Right ventricle myocardium inferior (tissue), 1 donor: ENCODE data around the gene GLT6D1. TPM values are rescaled to one million over a fixed set of nuclear protein-coding genes. Genes with fewer than 3 reads are reported as not detected.

ENCODE experiments used
- ATAC-seq: fragments of 200-7000 bp; cut with Tn5 transposase; one replicate; pipeline ENCODE4 v1.9.1; 2020; ENCODE audit warnings: mild to moderate bottlenecking, moderate library complexity
- DNase-seq: peaks from one replicate; pipeline ENCODE4 v3.0.0; 2021; ENCODE audit errors: missing footprints
- intact Hi-C: fragments of 100-400 bp; cut with DNase I; formaldehyde crosslinking; loops from one replicate; pipeline ENCODE4 v1.11.0; 2022
- total RNA-seq: library from RNA; stranded (reverse); fragmentation: NEBNext Ultra II Directional; extraction: Animal tissue kit (Norgen Biotek cat#: 25700); gene quantifications from one replicate; pipeline ENCODE4 v1.2.1, GENCODE V29; 2021
- donor health status: DM: no; HTN: yes; CAD: no; lungs with severe emphysema.

GLT6D1 gene
- total RNA-seq, 1 donor from 2014 or later = not detected

- ATAC-seq (no peak), DNase-seq (no peak)
- intact Hi-C loops = no loop called here
Measured at GRCh38 chr9:135612437-135612836, 26.9 kb downstream of the GLT6D1 start.

- no peak for DNase-seq
- intact Hi-C loops = no loop called here
- ATAC-seq = no peak
Measured at GRCh38 chr9:135611875-135612209, 27.5 kb downstream of the GLT6D1 start.

DNA sequence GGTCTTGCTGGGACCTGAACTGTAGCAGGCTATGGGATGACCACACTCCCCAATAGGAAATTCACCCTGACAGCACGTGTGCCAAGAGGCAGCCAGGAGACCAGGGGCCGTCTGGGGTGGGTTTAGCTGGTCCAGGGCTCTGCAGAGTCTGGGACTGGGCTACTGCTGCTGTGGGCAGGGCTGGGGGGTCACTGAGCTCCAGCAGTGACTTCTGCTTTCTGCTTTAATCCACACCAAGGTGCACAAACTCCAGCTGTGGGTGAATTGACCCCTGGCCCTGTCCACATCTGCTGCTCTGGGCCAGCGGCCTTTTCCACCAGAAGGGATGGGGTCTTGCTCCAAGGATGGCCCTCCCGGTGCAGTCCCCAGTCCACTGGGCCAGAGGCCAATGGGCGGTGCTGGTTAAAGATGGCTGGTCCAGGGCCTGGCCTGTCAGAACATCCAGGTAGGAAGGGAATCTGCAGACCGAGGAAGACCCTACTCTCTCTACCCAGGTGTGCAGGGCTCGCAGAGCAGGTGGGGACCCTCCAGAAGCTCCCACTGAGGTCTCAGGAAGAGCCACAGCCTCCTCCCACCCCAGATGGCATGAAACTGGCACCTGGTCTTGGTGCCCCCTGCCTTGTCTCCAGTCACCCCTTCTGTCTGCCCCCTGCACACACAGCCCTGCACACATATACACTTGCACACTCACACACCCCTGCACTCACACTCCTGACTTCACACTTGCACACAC is 28.0 kb downstream of the GLT6D1 start:
- no peak for ATAC-seq
- intact Hi-C loops = no loop called here
- DNase-seq = no peak

- intact Hi-C loops = no loop called here
- DNase-seq (peak; percentile 22), ATAC-seq (no peak)
Measured at GRCh38 chr9:135610290-135611141, 28.8 kb downstream of the GLT6D1 start.

DNA sequence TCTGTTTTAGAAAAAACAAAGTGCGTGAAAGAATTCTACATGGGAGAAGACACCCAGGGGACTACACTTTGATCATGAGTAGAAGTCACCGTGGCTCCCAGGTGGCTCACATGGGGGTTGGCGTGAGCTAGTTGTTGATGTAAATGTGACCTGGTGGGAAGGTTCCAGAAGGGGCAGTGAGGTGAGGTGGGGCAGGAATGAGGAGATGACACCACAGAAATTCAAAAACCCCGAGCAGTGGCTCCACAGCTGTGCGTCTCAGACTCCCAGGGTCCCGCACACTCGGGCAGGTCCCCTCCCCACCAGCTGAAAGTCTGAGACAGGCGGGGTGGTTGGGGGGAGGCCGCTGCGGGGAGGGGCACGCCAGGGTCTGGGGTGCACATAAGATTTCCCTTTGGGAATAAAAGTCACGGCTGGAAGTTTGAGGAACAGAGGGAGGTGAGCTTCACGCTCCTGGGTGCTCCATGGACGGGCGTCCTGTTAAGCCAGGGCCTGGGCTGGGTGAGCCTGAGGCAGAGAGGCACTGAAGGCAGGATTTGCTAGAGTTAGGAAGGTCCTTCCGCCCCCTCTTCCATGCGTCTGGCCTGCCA is 29.9 kb downstream of the GLT6D1 start:
- intact Hi-C loops = loop anchor here (10.0 kb wide), 2 partner anchors 355 to 675 kb away; partner anchors contain the start of gene UBAC1
- no peak for ATAC-seq
- DNase-seq = peak; percentile 32

DNA sequence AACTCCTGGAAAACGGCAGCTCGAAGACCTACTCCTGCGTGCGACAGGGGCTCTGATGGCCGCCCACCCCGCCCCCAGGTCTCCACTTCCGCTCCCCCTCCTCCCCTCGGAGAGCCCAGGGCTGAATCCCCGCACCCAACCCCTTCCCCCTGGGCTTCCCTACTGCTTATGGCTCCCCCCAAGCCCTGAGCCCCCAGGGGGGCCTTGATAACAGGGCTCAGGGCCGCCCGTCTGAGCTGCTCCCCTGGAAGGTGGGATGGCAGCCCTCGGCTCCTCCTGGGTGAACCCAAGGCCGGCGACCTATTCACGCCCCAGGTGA is 30.4 kb downstream of the GLT6D1 start:
- peak; percentile 31 for DNase-seq
- no peak for ATAC-seq
- intact Hi-C loops = loop anchor here (10.0 kb wide), 2 partner anchors 356 to 676 kb away; partner anchors contain the start of gene UBAC1

GRCh38 chr9:135608294-135608998 is 30.9 kb downstream of the GLT6D1 start:
- DNase-seq = peak; percentile 46
- intact Hi-C loops = loop anchor here (10.0 kb wide), 2 partner anchors 356 to 676 kb away; partner anchors contain the start of gene UBAC1
- ATAC-seq = no peak

DNA sequence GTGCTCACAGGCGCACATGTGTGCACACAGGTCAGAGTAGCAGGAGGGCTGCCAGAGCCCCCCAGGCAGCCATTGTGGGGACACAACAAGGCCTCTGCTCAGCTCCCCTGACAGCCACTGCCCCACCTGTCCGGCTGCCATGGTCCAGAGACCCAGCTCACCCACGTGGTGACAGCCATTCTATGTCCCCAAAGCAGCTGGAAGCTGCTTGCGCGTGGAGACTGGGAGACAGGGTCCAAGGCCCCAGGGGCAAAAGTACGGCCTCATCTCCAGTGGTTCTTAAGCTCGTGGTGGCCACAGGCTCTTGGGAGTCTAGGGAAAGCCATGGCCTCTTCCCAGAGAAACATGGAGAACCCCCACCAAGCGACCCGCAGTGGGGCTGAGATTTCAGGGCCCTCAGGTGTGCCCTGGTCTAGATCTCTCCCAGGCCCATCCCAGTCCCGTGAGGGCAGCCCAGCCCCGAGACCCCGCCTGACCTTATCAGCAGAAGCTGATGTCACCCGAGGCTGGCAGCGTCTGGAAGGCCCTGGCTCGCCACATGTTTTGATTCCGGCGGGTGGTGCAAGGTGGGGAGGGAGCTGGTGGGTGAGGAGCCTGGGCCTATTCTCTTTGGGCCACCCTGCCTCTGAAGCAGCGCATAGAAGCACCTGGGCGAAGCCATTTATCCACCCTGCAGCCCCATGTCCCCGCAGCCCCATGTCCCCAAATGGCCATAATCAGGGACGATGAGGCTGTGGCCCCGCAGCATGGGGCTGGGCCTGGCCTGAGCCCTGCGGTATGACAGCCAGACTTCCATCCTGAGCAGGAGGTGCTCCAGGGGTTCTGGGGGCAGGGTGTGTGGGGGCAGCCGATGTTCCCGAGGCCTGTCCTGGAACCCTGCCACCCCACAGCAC is 31.7 kb downstream of the GLT6D1 start:
- intact Hi-C loops = loop anchor here (10.0 kb wide), 2 partner anchors 357 to 677 kb away; partner anchors contain the start of gene UBAC1
- ATAC-seq = no peak
- peak; percentile 50 for DNase-seq

DNA sequence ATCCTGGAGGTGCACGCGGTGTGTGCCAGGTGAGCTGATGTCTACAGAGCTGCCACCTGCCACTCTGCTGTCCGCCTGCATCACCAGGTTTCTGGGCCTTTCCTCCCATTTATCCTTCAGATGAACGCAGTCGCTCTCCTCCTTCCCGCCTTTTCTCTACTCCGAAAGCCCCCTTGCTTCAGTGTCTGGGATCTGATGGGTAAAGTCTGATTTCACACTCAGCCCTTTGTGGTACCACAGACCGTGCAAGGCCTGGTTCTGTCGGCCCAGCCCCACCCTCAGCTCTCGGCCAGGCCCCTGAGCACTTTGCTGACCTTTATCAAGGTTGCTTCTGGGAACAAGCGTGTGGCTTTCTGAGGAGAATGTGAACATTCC is 32.5 kb downstream of the GLT6D1 start:
- peak; percentile 44 for DNase-seq
- intact Hi-C loops = loop anchor here (10.0 kb wide), 2 partner anchors 358 to 678 kb away; partner anchors contain the start of gene UBAC1
- no peak for ATAC-seq

- intact Hi-C loops = loop anchor here (10.0 kb wide), 2 partner anchors 359 to 679 kb away; partner anchors contain the start of gene UBAC1
- DNase-seq = peak; percentile 30
- no peak for ATAC-seq
Measured at GRCh38 chr9:135605238-135605781, 34.0 kb downstream of the GLT6D1 start.

- DNase-seq (peak; percentile 66), ATAC-seq (no peak)
- intact Hi-C loops = loop anchor here (5.0 to 10.0 kb wide), 3 partner anchors 360 to 680 kb away; partner anchors contain the start of gene UBAC1
Measured at GRCh38 chr9:135604437-135605237, 34.7 kb downstream of the GLT6D1 start.

DNA sequence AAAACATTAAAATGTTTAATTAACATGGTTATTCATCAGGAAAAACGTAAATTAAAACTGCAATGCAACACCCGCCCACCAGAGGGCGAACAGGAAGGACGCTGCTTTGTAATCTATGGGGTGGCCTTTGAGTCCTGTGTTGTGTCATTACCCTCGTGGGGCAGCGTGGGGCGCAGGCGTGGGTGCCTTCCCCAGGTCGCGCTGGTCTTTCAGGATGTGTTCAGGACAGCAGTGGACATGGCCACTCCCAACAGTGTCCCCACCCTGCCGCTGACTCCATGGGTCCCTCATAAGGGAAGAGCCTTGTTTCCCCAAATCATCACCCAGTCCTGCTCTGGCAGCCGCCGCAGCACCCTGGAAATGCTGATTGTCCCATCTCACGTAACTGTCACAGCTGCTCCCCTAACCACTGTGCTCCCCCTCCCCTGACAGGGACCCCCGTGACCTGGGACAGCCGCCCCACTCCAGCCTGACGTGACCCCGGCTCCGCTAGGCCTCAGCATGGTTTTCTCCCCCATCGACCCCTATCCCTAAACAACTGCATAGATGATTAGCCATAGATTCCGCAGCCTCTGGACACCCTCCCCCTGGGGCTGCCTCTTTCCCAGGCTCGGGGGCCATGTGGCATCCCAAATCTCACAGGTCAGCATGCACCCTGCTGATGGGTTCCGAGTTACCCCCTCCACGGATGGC is 36.4 kb downstream of the GLT6D1 start:
- intact Hi-C loops = loop anchor here (5.0 to 10.0 kb wide), 3 partner anchors 362 to 682 kb away; partner anchors contain the start of gene UBAC1
- ATAC-seq = no peak

DNA sequence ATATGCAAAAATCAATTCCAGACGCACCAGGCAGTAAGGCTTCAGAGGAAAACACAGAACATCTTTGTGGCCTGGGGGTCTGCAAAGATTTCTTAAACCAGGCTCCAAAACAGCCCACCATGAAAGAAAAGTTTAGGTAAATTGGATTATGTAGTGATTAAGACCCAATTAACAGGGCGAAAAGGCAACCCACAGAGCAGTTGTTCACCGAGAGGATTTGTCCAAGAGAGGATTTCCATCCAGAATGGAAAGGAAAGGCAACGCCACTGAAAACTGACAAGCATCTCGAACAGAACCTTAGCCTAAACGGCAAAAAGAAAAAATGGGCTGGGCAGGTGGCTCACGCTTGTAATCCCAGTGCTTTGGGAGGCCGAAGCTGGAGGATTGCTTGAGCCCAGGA is 37.4 kb downstream of the GLT6D1 start:
- DNase-seq (no peak), ATAC-seq (no peak)
- intact Hi-C loops = loop anchor here (5.0 to 10.0 kb wide), 3 partner anchors 363 to 683 kb away; partner anchors contain the start of gene UBAC1

More for the DNA sequence above, 36.4 kb downstream of the GLT6D1 start:
- DNase-seq = peak; percentile 26

DNA sequence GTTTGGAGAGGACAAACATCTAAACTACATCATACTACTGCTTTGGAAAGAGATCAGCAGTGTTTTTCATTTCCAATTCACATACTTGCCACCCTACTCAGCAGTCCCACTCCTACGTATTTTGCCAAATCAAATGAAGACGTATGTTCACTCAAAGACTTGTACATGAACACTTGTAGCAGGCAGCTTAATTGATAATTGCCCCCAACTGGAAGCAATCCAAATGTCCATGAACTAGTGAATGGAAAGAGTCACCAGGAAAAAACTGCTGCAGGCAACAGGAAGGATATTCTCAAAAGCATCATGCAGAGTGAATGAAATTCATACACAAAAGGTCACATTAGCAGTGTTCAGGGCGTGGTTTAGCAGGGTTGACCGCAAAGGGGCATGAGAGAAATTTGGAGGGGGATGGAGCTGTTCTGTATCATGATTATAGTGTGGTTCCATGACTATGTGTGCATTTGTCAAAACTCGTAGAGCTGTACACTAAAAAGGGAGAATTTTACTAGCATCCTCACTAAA is 39.0 kb downstream of the GLT6D1 start:
- intact Hi-C loops = loop anchor here (5.0 to 10.0 kb wide), 3 partner anchors 364 to 684 kb away; partner anchors contain the start of gene UBAC1
- no peak for ATAC-seq
- DNase-seq = no peak

GRCh38 chr9:135596211-135596610 is 43.1 kb downstream of the GLT6D1 start:
- ATAC-seq = no peak

GRCh38 chr9:135592625-135593024 is 46.7 kb downstream of the GLT6D1 start:
- no peak for ATAC-seq
- intact Hi-C loops = no loop called here
- no peak for DNase-seq

More at GRCh38 chr9:135596211-135596610, 43.1 kb downstream of the GLT6D1 start:
- intact Hi-C loops = no loop called here
- DNase-seq = no peak
